K562 (cell line): ENCODE data around the gene DENND2A. TPM values are rescaled to one million over a fixed set of nuclear protein-coding genes. Genes with fewer than 3 reads are reported as not detected.

Experiments used
- ATAC-seq: fragments of 200-7000 bp; cut with Tn5 transposase; 3 replicates; pipeline ENCODE4 v1.9.1; 2020; ENCODE audit warnings: moderate library complexity
- BruUV-seq: library from RNA; stranded (reverse); fragments of 400-500 nt; replicated peaks from 2 replicates; lab custom pipeline; 2021; lab: Mats Ljungman, UMichigan
- CTCF ChIA-PET: fragments of 300-600 bp; formaldehyde crosslinking; extraction: SDS; loops from one replicate; lab custom pipeline; 2021; ENCODE audit warnings: low intra/inter-chr PET ratio; lab: Yijun Ruan, JAX
- POLR2A ChIA-PET: fragments of 300-600, 350-650 bp; sonication (Branson Sonifier 250); formaldehyde crosslinking; extraction: SDS; loops from one replicate; lab custom pipeline; 2021; ENCODE audit warnings: antibody characterized with exemption, inconsistent platforms; lab: Yijun Ruan, JAX
- DNase-seq, 4 experiments: peaks; one replicate each; pipeline versions ENCODE4 v3.0.0 to v3.0.0-alpha.2; 2011 to 2018; ENCODE audit warnings: low spot score in 3 of 4, mixed read lengths in 3 of 4; ENCODE audit errors: extremely low read depth in 1 of 4
- FAIRE-seq: peaks from 2 replicates; lab custom pipeline; 2011; peaks lifted over from hg19 to GRCh38; lab: Jason Lieb, UNC
- H2AFZ ChIP-seq: 2 replicates; pipeline ENCODE4 v1.6.0; 2011; ENCODE audit warnings: low read depth, low read length, control low read depth, inconsistent platforms
- H3K27ac ChIP-seq: fragments of 200-600 bp; 3 replicates; pipeline ENCODE4 v1.8.0; 2011; ENCODE audit warnings: low read depth, mild to moderate bottlenecking, control low read depth, inconsistent platforms, low read length, moderate library complexity, mixed read lengths; ENCODE audit errors: extremely low read depth
- H3K27me3 ChIP-seq, 2 experiments: fragments of 300-600 bp in 1 of 2; 2 replicates in 1 of 2; 3 replicates in 1 of 2; pipeline versions ENCODE4 v1.6.0 to v1.8.0; 2011; ENCODE audit warnings: inconsistent platforms in 2 of 2, low read length in 2 of 2, mild to moderate bottlenecking in 1 of 2, mixed read lengths in 1 of 2, moderate library complexity in 1 of 2; ENCODE audit not compliant: control insufficient read depth in 2 of 2, insufficient read depth in 2 of 2
- H3K36me3 ChIP-seq: fragments of 300-600 bp; 3 replicates; pipeline ENCODE4 v1.8.0; 2011; ENCODE audit warnings: mild to moderate bottlenecking, low read length, inconsistent platforms; ENCODE audit not compliant: control insufficient read depth, insufficient read depth
- H3K4me1 ChIP-seq, 2 experiments: fragments of 200-600 bp in 1 of 2; replicated peaks in 1 of 2; 2 replicates in 1 of 2; 3 replicates in 1 of 2; pipeline versions ENCODE4 v1.5.1 to v1.8.0; 2011; ENCODE audit warnings: inconsistent platforms in 2 of 2, low read length in 2 of 2, mild to moderate bottlenecking in 1 of 2, mixed read lengths in 1 of 2, moderate library complexity in 1 of 2; ENCODE audit not compliant: control insufficient read depth in 2 of 2, insufficient read depth in 2 of 2
- H3K4me2 ChIP-seq: 2 replicates; pipeline ENCODE4 v1.6.1; 2011; ENCODE audit warnings: low read length, control low read depth, inconsistent platforms, mixed read lengths; ENCODE audit not compliant: insufficient read depth
- H3K4me3 ChIP-seq: fragments of 200-600 bp; sonication (generic), shearing (Covaris generic); 2 replicates; pipeline ENCODE4 v1.5.1; 2016; ENCODE audit warnings: control low read depth, inconsistent platforms
- H3K79me2 ChIP-seq: fragments of 200-600 bp; 3 replicates; pipeline ENCODE4 v1.8.0; 2011; ENCODE audit warnings: low read length, inconsistent platforms; ENCODE audit not compliant: control insufficient read depth, insufficient read depth
- H3K9ac ChIP-seq, 2 experiments: 2 replicates each; pipeline versions ENCODE4 v1.6.0 to v1.6.1; 2011; ENCODE audit warnings: low read depth in 2 of 2, low read length in 2 of 2, control low read depth in 1 of 2, inconsistent platforms in 1 of 2, mild to moderate bottlenecking in 1 of 2, mixed read lengths in 1 of 2; ENCODE audit not compliant: insufficient read depth in 1 of 2
- H3K9me1 ChIP-seq: one replicate; pipeline ENCODE4 v1.6.0; 2011; ENCODE audit warnings: inconsistent platforms, mild to moderate bottlenecking, low read length, moderate library complexity; ENCODE audit not compliant: control insufficient read depth, insufficient read depth
- H3K9me3 ChIP-seq: replicated peaks from 2 replicates; pipeline ENCODE4 v1.5.1; 2011; ENCODE audit warnings: low read depth, low read length, inconsistent platforms; ENCODE audit not compliant: control insufficient read depth, insufficient read depth
- H4K20me1 ChIP-seq: replicated peaks from 2 replicates; pipeline ENCODE4 v1.6.1; 2011; ENCODE audit warnings: low read length, inconsistent platforms, mixed read lengths; ENCODE audit not compliant: control insufficient read depth, insufficient read depth
- BCOR ChIP-seq: fragments of 450-650 bp; IDR thresholded peaks from 2 replicates; pipeline ENCODE4 v1.6.1; 2016
- CBX2 ChIP-seq: fragments of 200-600 bp; sonication (generic); IDR thresholded peaks from one replicate; pipeline ENCODE4 v1.6.1; 2012; ENCODE audit warnings: mild to moderate bottlenecking, low read length, inconsistent platforms; ENCODE audit not compliant: insufficient read depth, poor library complexity, severe bottlenecking
- CBX8 ChIP-seq: fragments of 200-600 bp; sonication (generic); IDR thresholded peaks from 2 replicates; pipeline ENCODE4 v1.6.1; 2012; ENCODE audit warnings: borderline replicate concordance, mixed run types, low read depth, mild to moderate bottlenecking, moderate library complexity, mixed read lengths, low read length, control low read depth, inconsistent platforms; ENCODE audit not compliant: poor library complexity, severe bottlenecking; ENCODE audit errors: extremely low read depth
- ESRRB ChIP-seq: fragments of 250-450 bp; sonication (Bioruptor Pico); IDR thresholded peaks from 2 replicates; pipeline ENCODE4 v1.5.0; 2020; ENCODE audit warnings: mild to moderate bottlenecking, moderate library complexity, borderline replicate concordance
- FOXP4 ChIP-seq: sonication (generic); formaldehyde crosslinking; IDR thresholded peaks from 2 replicates; pipeline ENCODE4 v1.8.0; 2022; ENCODE audit warnings: mild to moderate bottlenecking, missing genetic modification reagents, borderline replicate concordance
- MITF ChIP-seq: IDR thresholded peaks from 2 replicates; pipeline ENCODE4 v1.6.1; 2014; ENCODE audit warnings: antibody characterized with exemption
- MLLT1 ChIP-seq, 2 experiments: fragments of 450-650 bp; IDR thresholded peaks; 2 replicates each; pipeline ENCODE4 v1.6.1; 2016
- SMARCE1 ChIP-seq: fragments of 450-650 bp; IDR thresholded peaks from 2 replicates; pipeline ENCODE4 v1.7.1; 2016; ENCODE audit warnings: mild to moderate bottlenecking
- TFE3 ChIP-seq: fragments of 450-650 bp; formaldehyde crosslinking; IDR thresholded peaks from 2 replicates; pipeline ENCODE4 v1.4.0; 2020; ENCODE audit warnings: mild to moderate bottlenecking, mixed read lengths
- ZNF347 ChIP-seq: fragments of 450-650 bp; formaldehyde crosslinking; IDR thresholded peaks from 2 replicates; pipeline ENCODE4 v1.4.0; 2020; ENCODE audit warnings: low read depth, mild to moderate bottlenecking, moderate library complexity
- ZNF586 ChIP-seq: fragments of 450-650 bp; formaldehyde crosslinking; conservative IDR thresholded peaks from 2 replicates; pipeline ENCODE4 v1.4.0; 2020; ENCODE audit warnings: mild to moderate bottlenecking, moderate library complexity
- ZNF668 ChIP-seq: fragments of 250-450 bp; sonication (Bioruptor Pico); IDR thresholded peaks from 2 replicates; pipeline ENCODE4 v1.8.0; 2022; ENCODE audit warnings: mild to moderate bottlenecking, inconsistent platforms
- WGBS: fragments of 100-300 bp; shearing (Covaris generic); methylation state at CpG from one replicate; pipeline ENCODE4 v1.1.6; 2016; ENCODE audit warnings: low coverage, mixed read lengths; ENCODE audit not compliant: insufficient coverage; ENCODE audit errors: missing lambda C conversion rate; 5-methylcytosine and 5-hydroxymethylcytosine counted together
- in situ Hi-C: fragments of 300-500 bp; cut with MboI; formaldehyde crosslinking; loops from 4 replicates; pipeline ENCODE4 v1.15.0; 2018; ENCODE audit warnings: inconsistent platforms, mixed read lengths
- intact Hi-C: fragments of 100-400 bp; cut with micrococcal nuclease; formaldehyde crosslinking; loops from 2 replicates; pipeline ENCODE4 v1.14.2; 2022
- polyA plus RNA-seq, 8 experiments: library from polyadenylated mRNA; depleted of rRNA in 4 of 8; stranded (reverse) in 5 of 8; unstranded in 3 of 8; fragments of >200 nt; fragmentation: Nextera tagmentation in 2 of 8; fragmentation: Illumina TruSeq in 1 of 8; extraction: Ambion mirVana in 2 of 8; extraction: Trizol in 1 of 8; gene quantifications; 2 replicates each; pipeline versions ENCODE4 v1.2.1 to v1.2.3, GENCODE V29; 2011 to 2014; ENCODE audit warnings: inconsistent platforms in 1 of 8, missing spikeins in 1 of 8
- total RNA-seq, 7 experiments: library from RNA; depleted of rRNA in 6 of 7; stranded (reverse); fragments of >200 nt in 6 of 7; fragmentation: Illumina TruSeq in 2 of 7; extraction: Trizol in 2 of 7; gene quantifications; 2 replicates each; pipeline versions ENCODE4 v1.2.1 to v1.2.3, GENCODE V29; 2011 to 2021; ENCODE audit warnings: low replicate concordance in 1 of 7

The DENND2A gene
- total and polyA plus RNA-seq, 9 of the 15 experiments (the other 6 are each of a cell fraction or from before 2014, with no cell fraction given) = not detected

DNA sequence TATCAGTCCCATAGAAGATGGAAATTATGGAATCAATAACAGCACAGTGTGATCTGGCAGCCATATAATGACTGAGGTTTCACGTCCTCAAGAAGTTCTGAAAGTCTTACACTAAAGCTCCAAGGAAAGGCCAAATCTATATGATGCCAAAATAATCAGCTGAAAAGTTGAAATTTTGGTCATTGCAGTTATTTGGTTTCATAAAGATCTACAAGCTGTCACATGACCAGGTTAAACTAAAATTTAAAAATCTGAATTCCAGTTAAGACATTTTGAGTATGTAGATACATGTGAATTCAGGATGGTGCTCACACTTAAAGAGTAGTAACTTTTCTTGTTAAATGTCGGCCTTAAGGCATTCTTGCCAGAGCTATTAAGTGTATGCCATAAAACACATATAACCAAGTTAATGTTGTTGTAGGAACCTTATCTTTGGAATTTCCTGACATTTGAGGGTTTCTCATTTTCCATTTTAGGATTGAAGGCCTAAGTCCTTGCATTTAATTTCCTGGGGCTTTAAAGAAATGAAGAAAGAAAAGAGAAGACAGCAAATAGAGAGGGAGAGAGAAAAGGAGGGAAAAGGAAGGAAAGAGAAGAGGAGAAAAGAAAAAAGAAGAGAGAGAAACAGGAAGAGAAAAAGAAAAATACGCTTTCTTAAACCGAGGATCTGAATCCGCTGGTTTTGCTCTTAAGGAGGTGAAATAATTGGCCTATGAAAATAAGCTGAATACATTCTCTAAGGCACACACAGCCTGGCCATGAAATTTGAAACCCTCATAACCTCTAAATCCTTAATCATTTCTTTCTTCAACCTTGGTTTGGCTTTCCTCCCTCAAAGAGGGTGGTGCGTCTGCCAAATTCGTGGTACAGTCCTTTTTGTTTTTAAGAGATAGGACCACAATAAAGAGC lies 43.8 kb downstream of the DENND2A start:
- no TSS peak for BruUV-seq
- Histone ChIP-seq H3K9ac (no peak overlapping the region), H3K4me1 (no peaks in the 10 kb centered on the region), H3K79me2 (no peaks in the 10 kb centered on the region), H3K9me1 (no peaks in the 10 kb centered on the region), H3K36me3 (no peaks in the 10 kb centered on the region), H2AFZ (no peak overlapping the region), H3K9me3 (no peaks in the 10 kb centered on the region), H3K27me3 (peaks cover 46 to 57% of the 10 kb centered on the region in 2 experiments), H3K27ac (no peak overlapping the region), H3K4me2 (no peak overlapping the region), H3K4me3 (no peak overlapping the region), H4K20me1 (peaks cover 1% of the 10 kb centered on the region; the same call in 1 of the 2 replicates)
- WGBS = 3% methylated on average over 7 of the region's 7 CpGs
- DNase-seq (no peak), FAIRE-seq (no peak), ATAC-seq (no peak)
- ChIA-PET CTCF (no interaction called here), POLR2A (interaction anchor here (0.9 to 2.3 kb wide), 3 partner anchors 10 to 118 kb away, joined by 3 to 9 read pairs (median 3); no protein-coding TSS in a partner anchor)
- in situ Hi-C loops (no loop called here), intact Hi-C loops (loop anchor here (5.0 kb wide), 2 partner anchors 79 to 119 kb away; partner anchors contain the start of gene MKRN1)
- TF ChIP-seq MLLT1 (IDR thresholded peaks at IDR 0.05) (no peak), ZNF586 (no peak), TFE3 (CRISPR knock-in tag) (peak; percentile 67), CBX8 (peak; percentile 91), BCOR (no peak), ZNF668 (CRISPR knock-in tag) (no peak), CBX2 (peak; percentile 51), ZNF347 (no peak), FOXP4 (CRISPR knock-in tag) (no peak), ESRRB (CRISPR knock-in tag) (no peak), SMARCE1 (no peak), MITF (no peak)
